Fibroblast of villous mesenchyme (primary cell): ENCODE results near the gene HABP4. TPM values are rescaled to one million over a fixed set of nuclear protein-coding genes. Genes with fewer than 3 reads are reported as not detected.
"Not testable (repeated sequence)": the region's sequence is repeated elsewhere in the genome, so short reads cannot be mapped to it uniquely, and the experiment has no call there.

Experiments used
- DNase-seq: peaks from one replicate; pipeline ENCODE4 v3.0.0-alpha.2; 2010; ENCODE audit warnings: low read depth
- H3K4me3 ChIP-seq: 2 replicates; pipeline ENCODE4 v1.5.1; 2011; ENCODE audit warnings: low read depth, mild to moderate bottlenecking, low read length
- total RNA-seq: library from RNA; depleted of rRNA; stranded (reverse); fragments of >200 nt; gene quantifications from 2 replicates; pipeline ENCODE4 v1.2.3, GENCODE V29; 2012
- TF ChIP-seq, protein P1 (sequence below): IDR thresholded peaks from 2 replicates; pipeline ENCODE4 v1.5.1; 2012; ENCODE audit warnings: low read depth, mild to moderate bottlenecking, low read length; ENCODE audit not compliant: insufficient read depth

The HABP4 gene
- total RNA-seq, 1 donor: 9.9 TPM

DNA sequence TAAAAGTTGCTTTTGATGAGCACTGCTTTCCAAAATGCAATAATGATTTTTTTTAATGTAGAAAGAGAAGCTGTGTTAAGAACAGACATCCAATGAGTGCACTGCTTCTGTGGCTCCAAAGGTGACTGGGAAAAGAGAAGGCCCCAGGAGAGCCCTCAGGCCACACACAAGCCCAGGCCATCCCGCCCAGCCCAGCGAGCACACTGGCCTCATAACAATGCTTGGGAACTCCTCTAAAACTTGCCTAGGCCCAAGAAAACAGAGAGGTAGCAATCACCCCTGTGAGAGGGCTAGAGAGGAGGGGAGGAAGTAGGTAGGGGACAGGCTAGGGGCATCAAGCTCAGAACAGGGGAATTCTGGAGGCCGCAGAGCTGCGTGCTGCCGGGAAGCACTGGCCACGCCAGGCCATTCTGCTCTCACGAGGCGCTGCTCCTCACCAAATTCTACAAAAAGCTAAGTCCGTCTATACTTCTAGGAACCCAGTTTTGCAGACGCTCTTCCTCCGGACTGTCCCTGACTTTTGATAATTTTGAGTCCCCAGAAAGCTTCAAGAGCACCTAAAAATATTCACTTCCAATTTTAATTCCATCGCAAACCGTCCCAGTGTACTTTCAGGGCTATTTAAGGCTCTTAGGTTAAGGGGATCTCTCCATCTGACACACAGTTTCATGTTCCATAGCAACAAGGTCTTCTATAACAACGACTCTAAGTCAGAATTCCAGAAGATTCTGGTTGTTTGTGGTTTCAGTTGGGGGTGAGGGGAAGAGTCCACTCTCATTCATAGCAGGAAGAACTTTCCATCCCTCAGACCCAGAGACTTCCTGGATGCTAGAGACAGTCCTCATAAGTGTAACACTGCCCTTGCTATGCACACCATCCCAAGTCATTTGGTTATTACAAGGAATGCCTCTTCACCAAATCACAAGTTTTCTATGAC is 51.0 kb downstream of the HABP4 start:
- H3K4me3 ChIP-seq: no peak overlapping the region
- DNase-seq: peak; percentile 51
- TF ChIP-seq, protein P1, sequence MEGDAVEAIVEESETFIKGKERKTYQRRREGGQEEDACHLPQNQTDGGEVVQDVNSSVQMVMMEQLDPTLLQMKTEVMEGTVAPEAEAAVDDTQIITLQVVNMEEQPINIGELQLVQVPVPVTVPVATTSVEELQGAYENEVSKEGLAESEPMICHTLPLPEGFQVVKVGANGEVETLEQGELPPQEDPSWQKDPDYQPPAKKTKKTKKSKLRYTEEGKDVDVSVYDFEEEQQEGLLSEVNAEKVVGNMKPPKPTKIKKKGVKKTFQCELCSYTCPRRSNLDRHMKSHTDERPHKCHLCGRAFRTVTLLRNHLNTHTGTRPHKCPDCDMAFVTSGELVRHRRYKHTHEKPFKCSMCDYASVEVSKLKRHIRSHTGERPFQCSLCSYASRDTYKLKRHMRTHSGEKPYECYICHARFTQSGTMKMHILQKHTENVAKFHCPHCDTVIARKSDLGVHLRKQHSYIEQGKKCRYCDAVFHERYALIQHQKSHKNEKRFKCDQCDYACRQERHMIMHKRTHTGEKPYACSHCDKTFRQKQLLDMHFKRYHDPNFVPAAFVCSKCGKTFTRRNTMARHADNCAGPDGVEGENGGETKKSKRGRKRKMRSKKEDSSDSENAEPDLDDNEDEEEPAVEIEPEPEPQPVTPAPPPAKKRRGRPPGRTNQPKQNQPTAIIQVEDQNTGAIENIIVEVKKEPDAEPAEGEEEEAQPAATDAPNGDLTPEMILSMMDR: no peak

DNA sequence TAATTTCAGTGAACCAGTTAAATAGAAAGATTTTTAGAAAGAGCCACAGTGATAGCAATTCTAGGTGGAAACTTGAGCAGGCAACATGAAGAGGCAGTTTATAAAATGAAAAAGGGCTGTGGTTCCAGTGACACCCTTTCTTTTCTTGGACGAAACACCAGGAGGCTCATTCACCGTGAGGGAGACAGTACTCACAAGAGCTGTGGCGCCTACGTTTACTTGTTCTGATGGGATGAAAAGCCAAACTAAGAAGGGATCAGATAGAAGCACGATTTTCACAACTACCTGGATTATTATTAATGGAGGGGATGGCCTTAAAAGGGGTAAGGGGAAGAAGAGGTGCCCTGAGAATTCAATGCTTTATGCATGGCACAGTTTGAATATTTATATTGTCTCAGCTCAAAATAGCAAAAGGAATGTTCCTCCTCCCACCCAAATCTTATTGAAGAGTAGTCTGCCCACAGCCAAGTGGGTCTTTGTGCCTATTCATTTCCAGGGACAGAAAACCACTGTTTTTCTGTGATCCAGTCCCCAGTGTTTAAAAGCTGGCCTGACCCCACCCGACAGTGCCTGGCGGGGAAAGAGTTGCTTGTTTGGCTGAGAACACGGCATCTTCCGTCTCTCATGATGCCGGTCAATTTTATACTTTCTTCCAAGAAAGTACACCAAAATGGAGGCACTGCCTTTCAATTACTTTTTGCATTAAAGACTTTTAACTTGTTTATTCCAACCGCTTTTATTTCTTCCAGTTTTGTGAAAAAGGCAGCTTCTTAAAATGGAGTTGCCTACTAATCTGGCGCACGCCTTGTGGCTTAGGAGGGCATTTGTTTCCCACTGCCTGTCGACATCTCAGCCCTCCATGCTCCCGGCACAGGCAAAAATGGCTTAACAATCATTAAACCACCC is 51.9 kb downstream of the HABP4 start:
- no peak for DNase-seq
- no peak overlapping the region for H3K4me3 ChIP-seq
- TF ChIP-seq, protein P1: no peak

DNA sequence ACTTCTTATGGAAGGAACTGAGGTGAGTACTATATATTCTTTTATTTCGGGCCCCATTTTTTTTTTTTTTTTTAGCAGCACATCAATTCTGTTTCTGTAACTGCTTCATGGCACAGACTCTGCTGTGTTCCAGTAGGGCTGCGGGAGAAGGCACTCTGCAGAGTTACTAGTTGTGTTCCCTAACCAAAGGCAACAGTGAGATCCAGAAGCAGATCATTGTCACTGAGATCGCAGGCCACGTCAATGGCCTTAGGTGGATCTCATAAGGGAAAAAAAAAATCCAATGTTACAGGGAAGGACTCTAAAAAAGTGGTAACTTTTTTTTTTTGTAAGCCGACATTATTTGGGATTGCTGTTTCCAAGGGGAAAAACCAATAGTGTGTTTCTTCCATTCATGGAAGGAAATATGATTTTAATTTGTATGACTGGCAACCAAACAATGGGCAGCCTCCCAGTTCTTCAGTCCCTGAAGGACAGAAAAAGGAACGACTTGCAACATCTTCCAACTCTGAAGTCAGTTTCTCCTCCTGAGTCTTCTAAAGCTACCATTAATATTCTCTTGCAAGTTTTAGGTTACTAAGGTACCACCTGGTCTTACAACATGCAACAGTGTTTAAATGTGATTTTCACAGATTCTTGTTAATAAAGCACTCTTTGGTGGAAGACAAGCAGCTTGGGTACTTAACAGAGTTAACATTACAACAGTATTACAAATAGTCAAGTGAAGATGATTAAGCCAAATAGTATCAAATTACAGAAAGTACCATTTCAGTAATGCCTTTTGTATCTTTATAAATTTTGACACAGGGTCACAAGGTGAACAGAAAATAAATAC is 52.8 kb downstream of the HABP4 start:
- no peak overlapping the region for H3K4me3 ChIP-seq
- DNase-seq: no peak
- TF ChIP-seq, protein P1: no peak

DNA sequence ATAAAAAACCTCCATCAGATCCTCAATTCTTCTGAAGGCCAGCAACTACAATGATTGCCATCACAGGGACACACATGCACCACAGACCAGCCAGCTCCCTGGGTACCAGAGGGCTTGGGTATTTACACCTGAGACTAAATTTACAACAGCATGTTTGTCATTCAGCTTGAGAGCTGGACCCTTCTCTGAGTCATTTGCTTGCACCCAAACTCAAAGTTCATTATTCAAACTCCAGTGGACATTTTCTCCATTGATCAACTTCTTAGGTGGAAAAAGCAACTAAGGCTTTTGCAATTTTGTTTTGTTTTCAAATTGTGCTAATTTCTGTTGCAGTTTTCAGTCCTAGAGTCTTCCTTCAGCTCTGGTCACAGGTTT is 53.4 kb downstream of the HABP4 start:
- not testable (repeated sequence) for DNase-seq, H3K4me3 ChIP-seq

DNA sequence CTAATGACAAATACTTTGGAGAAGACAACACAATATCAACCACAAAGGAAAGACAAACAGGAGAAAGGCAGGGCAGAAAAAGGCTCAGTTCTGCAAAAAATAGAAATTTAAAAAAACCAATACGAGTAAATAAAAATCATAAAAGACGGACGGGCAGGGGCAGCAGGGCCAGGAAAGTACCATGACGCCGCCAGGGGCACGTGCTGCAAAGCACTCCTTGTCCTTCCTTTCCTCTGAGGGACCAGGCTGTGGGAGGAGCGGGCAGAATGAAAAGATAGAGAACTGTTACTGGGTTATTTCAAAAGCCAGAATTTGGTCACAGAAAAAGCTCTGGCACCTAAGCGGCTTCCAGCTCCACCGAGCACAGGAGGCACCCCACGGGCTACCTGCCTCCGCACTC is 53.9 kb downstream of the HABP4 start:
- no peak for DNase-seq
- TF ChIP-seq, protein P1: no peak
- H3K4me3 ChIP-seq: no peak overlapping the region

DNA sequence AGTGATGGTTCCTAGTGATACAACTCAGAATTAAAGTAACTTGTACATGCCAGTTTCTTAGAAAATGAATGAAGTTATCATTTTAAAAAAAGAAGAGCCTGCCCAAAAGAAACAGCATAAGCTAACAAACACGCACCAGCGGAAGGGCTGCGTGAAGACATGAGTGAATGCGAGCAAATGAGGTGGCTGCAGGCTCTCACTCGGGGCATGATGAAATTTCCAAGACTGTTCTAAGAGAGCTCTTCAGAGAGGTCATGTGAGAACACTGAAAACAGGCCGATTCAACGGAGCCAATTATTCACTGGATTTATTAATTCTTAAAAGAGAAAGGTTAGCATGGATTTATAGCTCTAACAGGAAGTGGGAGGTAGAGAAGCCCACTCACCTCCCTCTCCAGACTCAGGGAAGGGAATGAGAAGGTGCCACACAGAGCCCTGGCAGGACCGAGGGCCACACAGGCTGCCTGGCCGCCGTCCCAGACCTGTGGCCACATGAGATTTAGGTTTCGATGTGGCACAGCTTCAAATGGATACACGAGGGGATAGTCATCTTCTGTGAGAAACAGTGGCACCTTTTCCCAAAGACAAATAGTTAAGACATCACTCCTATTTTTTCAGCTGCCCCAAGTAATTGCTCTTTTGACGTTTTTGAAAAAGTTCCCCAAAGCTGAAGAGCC is 55.5 kb downstream of the HABP4 start:
- DNase-seq: no peak
- no peak overlapping the region for H3K4me3 ChIP-seq
- TF ChIP-seq, protein P1: no peak
